GM21381 (cell line): ENCODE results near the gene IL17REL.

ENCODE experiments used
- ATAC-seq: cut with Tn5 transposase; IDR thresholded peaks from one replicate; pipeline ENCODE4 v1.9.1; 2021; ENCODE audit warnings: mild to moderate bottlenecking, moderate library complexity; ENCODE audit not compliant: unreplicated experiment

Gene IL17REL

DNA sequence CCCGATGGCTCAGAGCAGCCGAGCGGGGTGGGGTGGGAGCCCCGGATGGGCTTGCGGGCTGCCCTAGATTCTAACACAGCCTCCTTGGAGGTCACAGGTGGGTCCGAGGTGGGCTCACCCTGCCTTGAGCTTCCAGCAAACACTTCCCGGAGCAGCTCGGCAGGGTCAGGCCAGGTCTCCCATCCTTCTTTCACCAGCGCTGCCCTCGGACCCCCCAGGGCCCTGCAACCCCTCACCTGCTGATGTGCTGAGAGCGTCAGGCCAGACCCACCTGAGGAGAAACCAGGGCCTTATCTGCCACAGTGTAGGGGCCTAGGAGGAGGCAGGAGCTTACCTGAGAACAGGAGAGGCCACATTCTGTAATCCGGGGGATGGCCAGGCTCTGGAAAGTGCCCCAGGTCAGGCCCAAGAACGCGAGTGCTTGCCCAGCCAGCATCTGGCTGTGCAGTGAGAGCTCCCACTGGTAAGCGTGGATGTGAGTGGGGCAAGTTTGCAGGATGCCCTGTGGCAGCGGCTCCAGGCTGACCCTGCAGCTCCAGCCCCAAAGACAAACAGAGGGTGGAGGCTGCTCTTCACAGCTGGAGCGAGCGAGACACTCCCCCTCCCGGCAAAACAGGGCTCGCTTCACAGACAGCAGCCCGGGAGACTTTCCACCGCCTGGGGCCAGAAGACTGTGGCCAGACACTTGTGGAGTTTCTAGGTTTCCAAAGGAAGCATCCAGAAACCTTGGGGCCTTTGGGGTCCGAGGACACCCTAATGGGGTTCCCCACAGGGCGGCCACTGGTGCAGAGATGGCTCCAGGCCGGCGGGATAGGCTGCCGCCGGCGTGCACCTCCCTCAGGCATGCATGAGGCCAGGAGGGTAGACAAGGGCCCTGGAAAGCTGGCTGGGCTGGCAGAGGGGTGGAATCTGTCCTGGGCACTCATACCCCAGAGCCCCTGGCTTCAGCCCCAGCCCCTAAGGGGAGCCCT, at the start of gene IL17REL:
TSS of gene IL17REL (minus strand) at position 555 of the 971 bp plus-strand sequence. CDS start at position 436, 119 bp downstream.
- ATAC-seq, result no peak

DNA sequence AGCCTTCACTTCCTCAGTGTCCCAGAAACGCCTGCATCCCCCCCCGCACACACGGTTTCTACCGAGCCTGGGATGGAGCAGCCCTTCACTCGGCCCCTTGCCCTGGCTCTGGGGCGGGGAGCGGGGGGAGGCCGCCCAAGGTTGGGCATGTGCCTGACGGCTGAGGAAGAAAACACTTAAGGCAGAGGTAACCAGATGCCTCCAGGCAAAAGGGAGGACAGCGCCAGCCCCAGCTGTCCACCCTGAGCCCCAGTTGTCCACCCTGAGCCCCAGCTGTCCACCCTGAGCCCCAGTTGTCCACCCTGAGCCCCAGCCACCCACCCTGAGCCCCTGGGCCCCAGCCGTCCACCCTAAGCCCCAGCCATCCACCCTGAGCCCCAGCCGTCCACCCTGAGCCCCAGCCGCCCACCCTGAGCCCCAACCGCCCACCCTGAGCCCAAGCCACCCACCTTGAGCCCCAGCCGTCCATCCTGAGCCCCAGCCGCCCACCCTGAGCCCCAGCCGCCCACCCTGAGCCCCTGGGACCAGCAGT, 49.3 kb upstream of the IL17REL start:
- ATAC-seq, result no peak

DNA sequence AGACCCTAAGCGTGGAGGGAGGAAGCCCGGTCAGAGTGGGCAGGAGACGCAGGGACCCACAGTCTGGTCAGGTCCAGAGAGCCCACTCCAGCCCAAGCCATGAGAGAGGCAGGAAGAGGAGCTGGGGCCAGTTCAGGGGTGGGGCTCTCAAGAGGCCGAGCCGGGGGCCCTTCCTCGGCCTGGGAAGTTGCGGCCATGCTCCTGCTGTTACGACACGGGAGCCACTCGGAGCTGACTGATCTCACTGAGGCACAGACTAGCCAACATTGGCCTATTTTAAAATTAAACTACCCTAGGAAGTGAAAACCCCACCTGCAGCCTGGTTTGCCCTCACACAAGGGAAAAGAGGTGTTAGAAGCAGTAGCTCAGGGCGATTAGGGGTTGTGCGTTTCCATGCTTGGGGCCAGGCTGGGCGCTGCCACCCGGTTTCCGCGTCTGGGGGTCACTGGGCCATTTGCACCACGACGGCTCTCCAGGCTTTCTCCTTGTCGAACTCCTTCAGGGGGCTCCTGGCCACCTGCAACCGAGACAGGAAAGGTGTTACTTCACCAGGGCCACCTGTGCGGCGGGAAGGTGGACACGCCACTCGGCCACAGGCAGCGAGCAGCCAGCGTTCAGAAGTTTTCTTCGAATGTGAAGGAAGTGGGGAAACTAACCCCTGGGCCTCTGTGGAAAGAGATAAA, 48.7 kb upstream of the IL17REL start:
- ATAC-seq, result no peak

DNA sequence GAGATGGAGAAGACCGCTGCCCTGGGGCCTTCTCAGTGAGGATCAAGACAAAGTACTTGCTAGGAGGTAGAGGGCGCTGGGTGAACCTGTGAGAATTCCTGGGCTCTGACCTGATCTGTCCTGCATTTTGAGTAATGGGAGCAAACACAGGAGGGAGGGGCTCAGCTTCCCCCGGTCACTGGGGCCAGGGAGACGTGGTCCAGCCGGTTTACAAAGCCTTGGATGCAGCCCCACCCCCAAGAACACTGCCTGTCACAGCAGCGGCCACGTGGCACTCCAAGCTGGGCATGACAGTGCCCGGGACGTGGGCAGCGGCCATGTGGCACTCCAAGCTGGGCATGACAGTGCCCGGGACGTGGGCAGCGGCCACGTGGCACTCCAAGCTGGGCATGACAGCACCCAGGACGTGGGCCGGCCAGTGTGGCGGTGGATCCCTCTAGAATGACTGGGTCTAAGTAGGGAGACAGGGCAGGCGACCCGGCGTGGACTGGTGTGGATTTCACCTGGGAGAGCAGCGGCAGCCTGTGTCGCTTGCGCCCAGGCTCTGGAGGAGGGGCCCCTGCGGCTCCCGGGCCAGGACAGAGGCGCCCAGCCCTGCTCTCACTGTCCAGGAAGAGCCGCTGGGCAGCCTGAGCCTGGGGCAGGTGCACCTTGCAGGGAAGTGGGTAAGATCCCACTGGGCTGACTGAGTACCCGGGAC, 48.0 kb upstream of the IL17REL start:
- ATAC-seq, result no peak

DNA sequence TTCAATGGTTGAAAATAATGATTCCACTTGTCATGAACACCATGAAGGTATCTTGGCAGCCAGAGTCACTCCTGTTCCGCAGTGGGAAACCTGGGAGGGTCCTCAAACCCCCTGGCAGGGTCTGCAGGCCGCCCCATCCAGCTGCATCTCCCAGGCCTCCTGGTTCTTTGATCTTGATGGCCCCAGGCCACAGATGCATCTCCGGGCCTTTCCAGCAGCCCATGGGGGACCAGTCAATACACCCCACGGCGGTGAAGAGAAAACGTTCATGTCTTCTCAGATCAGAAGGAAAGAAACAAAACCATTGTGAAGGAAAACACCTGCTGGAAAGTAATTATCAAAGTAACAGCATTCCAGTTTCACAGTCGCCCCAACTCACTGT, 47.3 kb upstream of the IL17REL start:
- ATAC-seq, result no peak

DNA sequence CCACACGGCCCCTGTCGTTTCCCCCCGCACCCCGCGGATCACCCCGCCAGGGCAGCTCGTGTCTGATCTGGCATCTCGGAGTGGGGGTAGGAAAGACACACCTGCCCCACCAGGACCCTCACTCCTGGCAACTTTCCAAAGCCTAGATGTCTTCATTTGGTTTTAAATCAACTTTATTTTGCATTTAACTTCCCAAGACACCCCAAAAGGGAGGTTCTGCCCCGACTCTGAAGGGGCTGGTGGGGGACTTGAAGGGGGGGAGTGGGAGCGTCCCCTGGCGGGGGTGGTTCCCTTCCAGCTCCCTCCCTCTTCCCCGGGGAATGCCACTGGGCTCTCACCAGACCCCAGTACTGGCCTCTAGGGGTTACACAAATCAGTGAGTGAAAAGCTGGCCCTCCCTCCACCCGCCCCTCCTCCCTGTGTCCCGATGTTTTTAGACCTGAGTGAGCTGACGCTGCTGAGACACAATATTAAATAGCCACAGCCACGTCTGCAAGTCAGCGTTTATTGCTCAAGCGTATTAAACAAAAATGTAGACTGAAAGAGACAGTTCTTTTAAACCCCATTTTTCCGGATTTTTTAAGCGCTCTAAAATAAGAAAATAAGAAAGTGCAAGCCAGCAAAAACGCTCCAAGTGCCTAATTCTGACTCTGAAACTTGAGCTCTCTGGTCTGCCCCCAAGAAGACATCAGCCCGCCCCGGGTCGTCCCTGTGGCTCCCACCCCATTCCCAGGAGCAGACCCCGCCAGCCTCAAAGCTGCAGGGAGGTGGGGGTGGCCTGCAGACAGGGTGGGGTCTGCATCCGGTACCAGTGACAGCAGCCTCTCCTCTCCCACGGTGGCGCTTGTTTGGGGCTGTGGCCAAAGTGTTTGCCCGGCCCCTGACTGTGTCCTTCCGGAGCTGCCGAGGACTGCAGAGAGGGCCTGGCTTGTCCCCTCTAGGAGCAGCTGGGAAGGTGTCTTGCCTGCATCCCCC, 46.6 kb upstream of the IL17REL start:
- ATAC-seq, result no peak

DNA sequence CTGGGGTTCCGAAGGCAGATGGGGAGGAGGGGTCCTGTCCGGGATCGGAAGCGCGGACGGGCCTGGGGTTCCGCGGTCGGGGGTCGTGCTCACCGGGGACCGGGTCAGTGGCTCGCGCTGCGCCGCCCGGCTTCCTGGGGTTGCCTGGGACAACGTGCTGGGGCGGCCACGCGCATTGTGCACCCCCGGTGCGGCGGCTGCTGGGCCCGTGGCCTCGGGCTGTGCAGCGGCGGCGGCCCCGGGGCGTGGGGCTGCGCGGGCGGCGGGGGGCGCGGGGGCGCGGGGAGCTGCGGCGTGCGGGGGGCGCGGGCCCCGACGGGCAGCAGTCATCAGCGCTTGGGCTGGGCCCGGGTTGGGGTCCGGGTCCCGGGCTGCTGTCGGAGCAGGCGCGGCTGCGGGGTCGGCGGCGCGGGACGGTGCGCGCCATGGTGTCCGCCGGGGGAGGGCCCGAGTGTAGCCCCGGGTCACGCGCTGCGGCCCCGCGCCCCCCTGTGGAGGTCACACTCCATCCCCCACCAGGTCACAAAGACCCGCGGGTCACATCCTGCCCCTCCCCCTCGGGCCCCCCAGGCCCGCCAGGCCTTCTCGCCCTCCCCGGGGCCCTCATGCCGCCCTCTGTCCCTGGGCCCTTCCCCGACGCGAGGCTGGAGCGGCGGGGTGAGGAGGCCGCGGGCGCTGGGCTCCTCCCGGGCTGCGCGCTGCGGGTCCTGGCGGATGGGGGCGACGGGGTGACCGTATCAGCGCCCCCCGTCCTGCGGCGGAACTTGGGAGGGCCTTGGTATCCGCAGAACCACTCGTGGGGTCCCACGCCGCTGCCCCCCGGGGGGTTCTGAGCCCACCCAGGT, 45.7 kb upstream of the IL17REL start, which contains the start of gene TTLL8:
TSS of gene TTLL8 (minus strand) at position 238 of the 845 bp plus-strand sequence.
- ATAC-seq, result no peak

DNA sequence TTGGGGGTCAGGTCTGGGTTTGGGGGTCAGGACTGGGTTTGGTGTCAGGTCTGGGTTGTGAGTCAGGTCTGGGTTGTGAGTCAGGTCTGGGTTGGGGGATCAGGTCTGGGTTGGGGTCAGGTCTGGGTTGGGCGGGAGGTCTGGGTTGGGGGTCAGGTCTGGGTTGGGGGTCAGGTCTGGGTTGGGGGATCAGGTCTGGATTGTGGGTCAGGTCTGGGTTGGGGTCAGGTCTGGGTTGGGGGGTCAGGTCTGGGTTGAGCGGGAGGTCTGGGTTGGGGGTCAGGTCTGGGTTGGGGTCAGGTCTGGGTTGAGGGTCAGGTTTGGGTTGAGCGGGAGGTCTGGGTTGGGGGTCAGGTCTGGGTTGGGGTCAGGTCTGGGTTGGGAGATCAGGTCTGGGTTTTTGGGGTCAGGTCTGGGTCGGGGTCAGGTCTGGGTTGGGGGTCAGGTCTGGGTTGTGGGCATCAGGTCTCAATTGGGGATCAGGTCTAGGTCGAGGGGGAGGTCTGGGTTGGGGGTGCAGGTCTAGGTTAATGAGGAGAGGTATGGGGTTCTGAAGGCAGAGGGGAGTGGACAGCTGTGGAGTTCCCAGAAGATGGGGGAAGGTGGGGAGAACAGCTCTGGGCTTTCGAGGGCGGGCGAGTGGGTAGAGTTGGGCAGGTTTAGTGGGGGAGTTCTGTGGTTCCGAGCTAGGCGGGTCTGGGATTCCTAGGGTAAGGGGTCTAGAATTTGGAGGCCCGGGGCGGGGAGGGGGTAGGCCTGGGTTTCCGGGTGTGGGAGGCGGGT, 44.9 kb upstream of the IL17REL start:
- ATAC-seq, result no peak

DNA sequence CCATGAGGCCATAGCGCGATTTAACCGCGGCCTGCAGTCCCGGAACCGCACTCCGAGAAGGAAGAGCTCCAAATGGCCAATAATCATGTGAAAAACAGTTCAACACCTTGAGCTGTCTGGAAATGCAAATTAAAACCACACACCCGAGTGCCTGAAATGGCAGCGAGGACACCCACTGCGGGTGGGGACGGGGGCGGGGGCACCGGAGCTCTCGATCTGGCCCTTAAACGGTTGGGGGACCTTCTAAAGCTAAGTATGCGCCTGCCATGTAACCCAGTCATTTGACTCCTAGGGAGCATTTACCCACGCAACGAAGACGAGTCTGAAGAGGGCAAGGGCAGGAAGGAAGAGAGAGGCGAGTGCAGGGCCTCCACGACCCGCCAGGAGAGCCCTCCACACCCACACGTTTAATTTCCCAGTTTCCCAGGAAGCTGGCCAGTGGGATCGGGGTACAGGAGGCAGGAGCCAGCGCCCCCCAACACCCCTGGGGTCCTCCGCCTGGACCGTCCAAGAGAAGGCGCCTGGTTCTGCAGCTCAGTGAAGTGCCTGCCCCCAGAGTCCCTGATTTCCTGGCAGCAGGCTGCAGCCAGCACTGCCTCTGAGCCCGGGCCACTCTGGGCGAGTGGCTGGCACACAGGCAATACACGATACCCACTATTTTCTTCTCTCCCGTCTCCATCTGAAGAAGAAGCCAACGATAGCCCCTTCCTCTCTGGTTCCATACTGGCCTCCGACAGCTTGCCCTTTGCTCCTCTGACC, 43.8 kb upstream of the IL17REL start:
- ATAC-seq, result no peak

DNA sequence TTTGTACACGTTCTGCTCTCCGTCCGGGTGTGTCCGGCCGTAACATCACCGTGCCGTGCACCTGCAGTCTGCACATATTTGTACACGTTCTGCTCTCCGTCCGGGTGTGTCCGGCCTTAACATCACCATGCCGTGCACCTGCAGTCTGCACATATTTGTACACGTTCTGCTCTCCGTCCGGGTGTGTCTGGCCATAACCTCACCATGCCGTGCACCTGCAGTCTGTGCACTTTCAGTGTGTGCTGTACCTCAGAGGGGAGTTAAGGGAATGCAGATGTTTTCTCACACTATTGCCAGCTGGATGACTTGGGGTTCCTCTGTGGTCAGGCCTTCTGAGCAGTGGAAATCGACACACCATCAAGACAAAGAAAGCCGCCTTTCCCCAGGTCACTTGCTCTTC, 41.3 kb upstream of the IL17REL start:
- ATAC-seq, result no peak

DNA sequence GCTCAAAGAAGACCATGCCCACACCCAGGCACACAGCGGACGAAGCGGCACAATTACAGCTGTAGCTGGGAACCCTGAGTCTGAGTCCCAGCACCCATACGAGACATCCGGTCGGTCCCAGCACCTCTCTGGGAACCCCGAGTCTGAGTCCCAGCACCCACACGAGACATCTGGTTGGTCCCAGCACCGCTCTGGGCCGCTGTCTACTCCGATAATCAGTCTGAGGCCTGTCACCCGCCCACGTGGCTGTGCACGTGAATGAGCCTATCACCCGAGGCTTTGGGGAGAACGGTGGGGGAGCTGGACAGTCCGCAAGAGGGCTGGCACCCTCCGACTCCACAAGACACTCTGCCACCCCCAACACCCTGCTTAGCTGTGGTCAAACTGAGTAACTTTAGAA, 39.4 kb upstream of the IL17REL start:
- no peak for ATAC-seq

DNA sequence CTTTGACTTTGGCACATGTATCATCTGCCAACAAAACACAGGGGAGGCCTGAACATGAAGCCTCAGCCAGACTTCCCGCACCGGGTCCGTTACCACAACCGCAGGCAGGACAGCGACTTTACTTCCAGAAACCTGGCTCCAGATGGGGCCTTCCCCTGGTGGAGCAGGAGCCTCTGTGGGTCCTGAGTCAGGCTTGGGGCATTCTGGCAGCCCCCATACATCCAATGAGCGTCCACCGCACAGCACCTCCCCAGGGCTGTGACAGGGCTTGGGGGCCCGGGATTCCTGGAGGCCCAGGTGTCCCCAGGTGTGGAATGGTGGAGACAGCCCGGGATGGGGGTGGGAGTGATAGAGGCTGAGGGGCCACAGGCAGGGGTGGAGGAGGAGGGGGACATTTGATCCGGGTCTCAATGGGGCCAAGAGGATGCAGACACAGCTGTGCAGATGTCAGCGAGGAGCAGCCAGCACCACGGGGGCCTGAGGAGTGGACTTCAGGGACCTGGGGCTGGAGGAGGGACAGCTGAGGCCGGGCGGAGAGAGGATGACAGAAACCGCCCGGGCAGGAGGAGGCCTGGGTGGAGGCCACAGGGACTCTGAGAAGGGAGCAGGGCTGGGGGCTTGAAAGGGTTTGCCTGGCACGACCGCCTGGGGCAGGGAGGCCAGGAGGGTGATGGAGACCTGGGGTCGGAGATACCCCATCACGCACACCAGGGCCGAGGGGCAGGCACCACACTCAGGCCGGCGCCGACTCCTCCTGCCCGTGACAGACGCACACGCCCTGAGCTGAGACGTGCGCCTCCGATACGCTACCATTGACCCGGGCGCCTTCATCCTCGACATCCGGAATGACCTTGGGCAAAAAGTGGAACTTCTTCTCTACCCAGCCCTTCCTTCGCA, 37.0 kb upstream of the IL17REL start:
- ATAC-seq, result no peak

DNA sequence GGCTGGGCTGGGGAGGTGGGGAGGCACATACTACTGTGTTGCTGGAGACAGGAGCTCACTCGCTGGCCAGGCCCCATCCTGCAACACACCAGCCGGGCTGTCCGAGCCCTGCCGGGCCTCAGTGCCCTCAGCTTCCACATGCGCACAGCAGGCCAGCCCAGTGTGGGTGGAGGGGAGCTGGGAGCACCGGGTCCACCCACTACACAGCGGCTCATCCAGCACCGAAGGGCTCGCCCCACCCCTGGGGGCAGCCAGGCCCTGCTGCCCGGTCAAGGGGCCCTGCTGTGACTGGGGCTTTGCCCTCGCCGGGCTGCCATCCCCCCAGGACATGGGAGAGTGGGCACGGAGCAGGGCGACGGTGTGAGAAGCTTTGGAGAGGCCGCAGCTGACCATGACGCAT, 36.3 kb upstream of the IL17REL start:
- no peak for ATAC-seq

DNA sequence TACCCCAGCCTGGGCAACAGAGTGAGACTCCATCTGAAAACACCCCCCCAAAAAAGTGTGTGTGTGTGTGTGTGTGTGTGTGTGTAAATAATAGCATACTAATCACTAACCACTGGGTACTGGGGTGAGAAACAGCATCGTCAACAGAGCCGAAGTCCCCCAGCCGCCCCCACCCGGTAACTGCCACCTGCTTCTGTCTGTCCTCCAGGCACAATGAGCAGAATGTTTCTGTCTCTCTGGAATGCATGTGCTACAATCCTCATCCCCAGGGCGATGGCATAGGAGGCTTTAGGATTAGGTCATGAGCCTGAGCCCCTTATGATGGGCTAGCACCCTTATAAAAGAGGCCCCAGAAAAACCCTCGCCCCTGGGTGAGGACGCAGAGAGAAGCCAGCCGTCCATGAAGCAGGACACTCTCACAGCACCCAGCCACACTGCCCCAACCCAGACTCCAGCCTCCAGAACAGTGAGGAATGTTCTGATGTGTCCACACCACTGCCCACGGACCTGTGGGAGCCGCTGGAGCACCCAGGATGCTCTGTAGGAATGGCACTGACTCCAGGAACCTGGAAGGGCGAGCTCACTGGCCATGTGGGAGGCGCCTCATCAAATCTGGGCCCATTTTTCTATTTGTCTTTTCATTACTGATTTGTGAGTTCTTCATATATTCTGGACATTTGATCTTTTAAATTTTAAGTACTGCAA, 35.6 kb upstream of the IL17REL start:
- ATAC-seq, result no peak

DNA sequence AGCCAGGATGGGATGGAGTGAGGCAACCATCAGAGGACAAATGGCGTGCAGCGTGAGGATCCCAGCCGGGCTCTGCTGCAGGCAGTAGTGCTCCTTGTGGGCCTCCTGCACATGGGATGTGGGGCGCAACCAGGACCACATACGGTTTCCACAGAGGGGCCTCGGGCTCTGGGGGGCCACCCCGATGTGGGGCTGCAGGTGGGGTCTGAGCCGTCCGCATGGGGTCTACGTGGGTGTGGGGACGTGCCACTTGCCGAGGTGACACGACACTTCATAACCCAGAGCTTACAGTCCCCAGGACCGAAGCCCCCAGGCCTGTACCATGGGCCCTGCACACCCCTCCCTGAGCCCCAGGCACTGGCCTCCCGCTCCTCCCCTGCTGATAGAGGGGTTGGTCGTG, 34.8 kb upstream of the IL17REL start:
- ATAC-seq, result no peak
